NAMALWA (cell line): ENCODE results near the gene ADAMTS16.
"Not testable (repeated sequence)": the region's sequence is repeated elsewhere in the genome, so short reads cannot be mapped to it uniquely, and the experiment has no call there.

Experiments used
- DNase-seq: peaks from one replicate; pipeline ENCODE4 v3.0.0-alpha.2; 2015; ENCODE audit warnings: low spot score

The ADAMTS16 gene

DNA sequence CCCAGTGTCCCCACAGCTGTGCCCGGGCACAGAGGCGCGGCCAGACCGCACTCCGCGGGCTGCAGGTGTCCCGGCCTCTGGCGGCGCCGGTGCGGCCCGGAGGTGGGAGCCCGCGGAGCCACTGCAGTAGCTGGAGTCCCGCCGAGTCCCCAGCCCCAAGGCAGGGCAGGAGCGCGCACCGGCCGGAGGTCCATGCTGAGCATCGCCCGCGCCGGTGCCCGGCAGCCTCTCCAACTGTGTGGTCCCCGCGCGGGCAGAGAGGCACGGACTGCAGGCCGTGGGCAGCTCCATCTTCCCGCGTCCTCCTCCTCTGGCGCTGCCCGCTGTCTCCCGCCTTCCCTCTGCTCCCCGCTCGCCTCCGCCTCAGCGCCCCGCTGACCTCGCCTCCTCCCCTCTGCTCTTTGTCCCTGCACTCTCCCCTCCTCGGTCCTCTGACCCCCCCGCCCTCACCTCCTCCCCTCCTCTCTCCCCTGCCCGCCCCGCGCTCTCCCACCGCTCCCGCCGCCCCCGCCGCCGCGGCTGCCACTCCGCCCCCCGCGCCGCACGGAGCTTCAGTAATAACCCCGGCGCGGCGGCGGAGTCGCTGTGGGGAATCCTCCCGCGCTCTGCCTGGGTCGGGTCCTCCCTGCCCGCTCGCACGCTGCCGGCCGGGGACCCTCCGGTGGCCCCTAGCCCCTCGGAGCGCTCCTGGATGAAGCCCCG lies at the start of gene ADAMTS16:
TSS of gene ADAMTS16 (plus strand) at position 554 of the 702 bp plus-strand sequence. CDS start at position 692, 138 bp downstream.
- no peak for DNase-seq

DNA sequence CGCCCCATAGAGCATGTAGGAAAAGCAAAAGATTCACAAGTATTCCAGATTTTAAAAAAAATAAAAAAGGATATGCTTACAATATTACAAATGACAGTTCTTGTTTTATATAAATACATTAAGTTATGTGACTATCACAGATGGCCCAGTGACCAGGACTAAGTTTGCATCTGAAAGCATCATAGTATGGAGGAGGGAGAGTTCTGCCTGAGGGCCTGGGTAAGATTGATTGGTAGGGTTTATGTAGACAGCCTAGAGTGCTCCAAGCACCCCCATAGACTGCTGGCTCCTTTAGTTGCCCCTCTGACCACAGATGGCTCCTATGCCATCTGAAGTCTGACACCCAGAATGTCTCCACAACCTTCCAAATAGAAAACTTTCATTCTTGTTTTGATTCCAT lies 48.0 kb upstream of the ADAMTS16 start:
- DNase-seq, result no peak

DNA sequence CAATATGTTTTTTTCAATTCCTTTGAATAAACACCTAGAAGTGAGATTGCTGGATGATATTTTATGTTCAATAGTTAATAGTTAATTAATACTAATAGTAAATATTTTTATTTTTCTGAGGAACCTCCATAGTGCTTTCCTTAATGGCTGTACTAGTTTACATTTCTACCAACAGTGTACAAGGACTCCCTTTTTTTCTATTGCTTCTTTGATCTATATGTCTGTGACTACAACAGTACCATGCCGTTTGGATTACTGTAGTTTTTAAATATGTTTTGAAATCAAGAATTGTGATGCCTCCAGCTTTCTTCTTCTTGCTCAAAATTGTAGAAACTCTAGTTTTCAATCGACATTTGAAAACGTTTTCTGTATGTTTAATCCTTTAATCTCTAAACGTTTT lies 39.5 kb upstream of the ADAMTS16 start:
- DNase-seq, result no peak

GRCh38 chr5:5101676-5102075 lies 38.5 kb upstream of the ADAMTS16 start:
- no peak for DNase-seq

DNA sequence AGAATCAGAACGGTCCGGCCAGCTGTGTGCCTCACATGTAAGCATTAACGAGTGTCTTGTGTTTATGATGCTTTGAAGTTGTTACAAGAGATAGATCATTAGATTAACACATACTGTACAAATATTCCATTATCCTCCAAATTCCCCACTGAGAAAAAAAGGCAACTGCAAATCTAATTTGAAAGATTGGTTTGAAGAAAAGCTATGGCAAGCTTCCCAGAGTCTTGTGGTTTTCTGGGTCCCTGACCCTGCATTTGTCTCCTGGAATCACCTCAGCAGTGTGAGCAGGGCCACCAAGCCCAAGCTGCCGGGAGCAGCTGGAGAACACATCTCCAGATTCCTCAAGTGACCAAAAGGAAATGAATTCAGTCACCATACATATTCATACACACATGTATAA lies 36.9 kb upstream of the ADAMTS16 start:
- DNase-seq, result no peak

DNA sequence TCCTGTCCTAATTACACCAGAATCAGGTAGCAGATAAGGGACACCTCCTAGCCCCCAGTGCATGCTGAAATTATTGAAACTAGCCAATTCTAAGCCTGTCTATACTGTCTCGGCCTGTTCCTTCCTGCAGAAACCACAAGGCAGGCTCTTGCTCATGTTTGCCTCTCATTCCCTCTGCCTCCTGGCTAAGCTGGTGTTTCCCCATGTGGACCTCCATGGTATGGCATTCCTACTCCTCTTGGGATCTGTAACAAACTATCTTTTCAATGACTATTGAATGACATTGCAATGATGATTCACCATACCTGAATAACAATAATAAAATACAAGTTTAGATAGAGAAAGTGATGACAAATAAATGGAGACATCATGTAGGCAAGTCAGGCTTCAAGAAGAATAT lies 35.6 kb upstream of the ADAMTS16 start:
- DNase-seq, result no peak

GRCh38 chr5:5105531-5105930 lies 34.6 kb upstream of the ADAMTS16 start:
- no peak for DNase-seq

GRCh38 chr5:5116956-5117355 lies 23.2 kb upstream of the ADAMTS16 start:
- DNase-seq, result no peak

GRCh38 chr5:5122776-5123175 lies 17.4 kb upstream of the ADAMTS16 start:
- DNase-seq, result no peak

- no peak for DNase-seq
Measured at GRCh38 chr5:5124231-5124630, 15.9 kb upstream of the ADAMTS16 start.

DNA sequence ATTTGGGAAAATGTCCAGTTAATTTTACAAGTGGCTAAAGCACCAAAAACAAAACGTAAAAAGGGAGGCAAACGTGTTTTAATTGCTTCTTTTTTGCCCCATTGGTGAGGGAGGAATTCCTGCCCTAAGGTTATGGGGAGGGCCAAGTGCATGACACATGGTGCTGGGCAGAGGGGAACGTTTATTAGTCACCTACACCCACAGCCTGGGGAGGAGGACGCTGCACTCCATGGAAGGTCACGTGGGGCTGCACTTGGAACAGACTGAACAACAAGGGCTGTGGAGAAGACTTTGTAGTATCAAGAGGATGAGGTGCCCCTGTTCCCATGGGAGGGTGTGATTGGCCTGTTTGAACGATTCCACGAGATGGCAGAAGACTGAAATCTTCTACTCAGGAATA lies 13.7 kb upstream of the ADAMTS16 start:
- DNase-seq, result no peak

DNA sequence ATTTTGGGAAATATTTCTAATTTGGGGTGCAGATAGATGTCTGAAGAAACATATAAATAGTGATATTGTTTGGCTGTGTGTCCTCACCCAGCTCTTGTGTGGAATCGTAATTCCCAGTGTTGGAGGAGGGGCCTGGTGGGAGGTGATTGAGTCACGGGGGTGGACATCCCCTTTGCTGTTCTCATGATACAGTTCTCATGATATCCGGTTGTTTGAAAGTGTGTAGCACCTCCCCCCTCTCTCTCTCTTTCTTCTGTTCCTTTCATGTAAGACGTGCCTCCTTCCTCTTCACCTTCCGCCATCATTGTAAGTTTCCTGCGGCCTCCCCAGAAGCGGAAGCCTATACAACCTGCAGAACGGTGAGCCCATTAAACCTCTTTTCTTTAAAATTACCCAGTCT lies 11.4 kb upstream of the ADAMTS16 start:
- DNase-seq, result no peak

DNA sequence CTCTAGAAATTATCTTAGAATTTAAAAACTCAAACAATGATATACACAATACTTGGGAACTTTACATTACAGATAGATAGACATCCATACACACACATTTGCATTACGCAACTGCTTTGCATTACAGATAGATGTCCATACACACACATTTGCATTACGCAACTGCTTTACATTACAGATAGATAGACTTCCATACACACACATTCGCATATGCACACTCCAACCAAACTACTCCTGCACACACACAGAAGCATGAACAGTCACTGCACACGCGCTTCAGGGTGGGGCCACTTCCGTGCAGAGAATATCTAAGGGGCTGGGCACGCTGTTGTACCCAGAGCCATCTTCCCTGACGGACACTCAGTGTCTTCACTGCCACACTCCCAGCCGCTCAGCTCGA lies 7.9 kb upstream of the ADAMTS16 start:
- no peak for DNase-seq

DNA sequence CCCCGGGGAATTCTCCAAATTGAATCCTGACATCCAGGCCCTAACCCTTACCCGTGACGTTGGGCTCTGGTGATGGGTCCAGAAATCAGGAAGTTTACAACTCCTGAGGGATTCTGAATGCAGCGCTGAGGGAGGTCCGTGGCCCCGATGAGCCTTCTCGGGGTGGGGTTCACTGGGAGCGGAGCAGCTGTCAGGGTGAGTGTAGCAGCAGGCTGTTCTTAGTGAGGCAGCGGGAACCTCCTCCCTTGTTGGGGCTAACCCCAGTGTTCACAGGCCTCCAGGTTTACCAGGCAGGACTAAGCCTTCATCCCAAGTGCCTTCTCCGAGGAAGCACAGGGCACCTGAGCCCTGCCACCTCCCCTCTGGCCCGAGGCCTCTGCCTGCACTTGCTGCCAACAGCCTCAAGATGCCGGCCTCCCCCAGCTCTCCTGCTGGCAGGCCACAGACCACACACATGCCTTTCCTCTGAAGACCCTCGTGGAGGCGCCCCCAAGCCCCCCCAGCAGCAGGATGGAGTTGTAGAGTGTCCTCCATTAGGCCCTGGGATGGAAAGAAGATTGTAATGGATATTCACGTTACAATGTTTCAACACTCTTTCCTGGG lies 7.3 kb upstream of the ADAMTS16 start:
- DNase-seq, result no peak

GRCh38 chr5:5134107-5134506 lies 6.0 kb upstream of the ADAMTS16 start:
- DNase-seq, result no peak

DNA sequence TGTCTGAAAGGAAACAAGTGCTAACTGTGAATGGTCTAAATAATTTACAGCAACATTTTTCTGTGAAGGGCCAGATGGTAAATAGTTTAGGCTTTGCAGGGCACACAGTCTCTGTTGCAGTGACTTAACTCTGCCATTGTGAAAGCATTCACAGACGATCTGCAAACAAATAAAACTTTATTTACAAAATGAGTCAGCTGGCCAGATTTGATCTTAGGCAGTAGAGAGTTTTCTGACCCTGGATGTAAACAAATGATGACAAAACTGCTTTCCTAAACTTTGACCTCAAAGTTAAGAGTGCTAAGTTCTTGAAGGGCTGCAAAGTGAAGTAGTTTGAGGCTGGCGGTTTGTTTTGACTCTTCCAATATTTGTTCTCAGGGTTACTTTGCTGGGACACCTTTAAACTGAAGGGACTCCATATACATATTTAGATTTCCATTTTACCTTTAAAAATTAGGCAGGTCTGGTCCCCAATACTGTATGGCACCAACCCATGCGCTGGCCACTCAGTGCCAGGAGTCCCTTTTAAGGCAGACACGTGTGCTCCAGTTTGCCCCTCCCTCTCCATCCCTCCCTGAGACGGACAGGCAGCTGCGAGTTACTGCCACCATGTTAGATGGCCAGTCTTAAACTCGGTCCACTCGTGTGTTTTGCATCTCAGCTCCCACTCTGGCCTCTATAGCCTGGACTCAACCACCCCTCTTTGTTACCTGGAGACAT lies 4.0 kb upstream of the ADAMTS16 start:
- no peak for DNase-seq

DNA sequence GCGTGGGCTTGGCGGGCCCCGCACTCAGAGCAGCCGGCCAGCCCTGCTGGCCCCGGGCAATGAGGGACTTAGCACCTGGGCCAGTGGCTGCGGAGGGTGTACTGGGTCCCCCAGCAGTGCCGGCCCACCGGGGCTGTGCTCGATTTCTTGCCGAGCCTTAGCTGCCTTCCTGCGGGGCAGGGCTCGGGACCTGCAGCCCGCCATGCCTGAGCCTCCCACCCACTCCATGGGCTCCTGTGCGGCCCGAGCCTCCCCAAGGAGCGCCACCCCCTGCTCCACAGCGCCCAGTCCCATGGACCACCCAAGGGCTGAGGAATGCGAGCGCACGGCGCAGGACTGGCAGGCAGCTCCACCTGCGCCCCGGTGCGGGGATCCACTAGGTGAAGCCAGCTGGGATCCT lies 2.3 kb upstream of the ADAMTS16 start:
- DNase-seq, result not testable (repeated sequence)

- no peak for DNase-seq
Measured at GRCh38 chr5:5139336-5139776, 774 bp upstream of the ADAMTS16 start.

- no peak for DNase-seq
Measured at GRCh38 chr5:5140479-5141338, 579 bp downstream of the ADAMTS16 start.

DNA sequence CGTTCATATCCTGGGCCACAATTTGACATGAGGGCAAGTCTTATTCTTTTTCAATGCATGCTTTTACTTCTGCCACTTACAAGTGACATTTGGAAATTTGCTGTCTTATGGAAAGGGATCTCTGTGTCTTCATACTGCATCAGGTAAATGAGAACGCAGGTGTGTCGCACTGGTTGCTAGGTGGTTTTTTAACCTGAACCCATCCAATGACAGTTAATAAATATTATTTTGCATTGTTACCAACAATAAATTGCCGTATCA lies 1.1 kb downstream of the ADAMTS16 start:
- DNase-seq, result no peak

DNA sequence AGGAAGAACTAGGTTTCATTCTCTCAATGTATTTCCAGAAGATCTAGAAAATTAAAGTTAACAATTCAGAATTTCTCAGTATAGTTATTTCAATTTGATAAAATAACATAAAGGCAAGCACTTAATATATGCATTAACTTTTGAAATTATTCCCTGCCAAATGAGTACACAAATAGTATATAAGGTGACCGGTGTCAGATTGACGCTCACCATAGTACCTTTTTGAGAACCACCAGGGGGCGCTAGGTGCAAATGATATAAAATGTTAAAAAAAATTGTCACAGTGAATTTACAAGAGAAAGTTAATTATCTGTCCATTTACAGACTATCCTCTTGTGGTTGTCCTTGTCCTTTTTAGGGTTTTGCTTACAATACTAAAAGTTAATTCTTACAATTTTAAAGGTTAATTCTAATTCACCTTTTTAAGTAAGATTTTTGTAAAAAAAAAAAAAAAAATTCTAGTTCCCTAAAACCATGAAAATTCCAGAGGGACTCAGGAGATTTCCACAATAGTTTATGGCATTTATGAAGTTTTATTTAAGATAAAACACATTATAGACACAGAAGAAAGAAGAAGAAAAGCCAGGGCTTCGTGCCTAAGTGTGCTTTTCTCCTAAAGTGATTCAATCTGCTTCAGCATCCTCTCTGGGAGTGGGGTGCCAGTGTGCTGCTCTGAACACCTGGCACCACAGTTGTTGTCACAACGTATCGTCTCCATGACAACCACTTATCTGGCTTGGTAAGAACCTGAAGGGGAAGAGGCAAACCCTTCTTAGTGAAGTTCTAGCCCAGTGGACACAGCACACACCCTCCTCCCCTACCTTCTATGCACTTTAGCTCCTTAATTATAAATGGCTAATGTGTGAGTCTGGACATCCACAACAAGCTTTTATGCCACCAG lies 1.7 kb downstream of the ADAMTS16 start:
- DNase-seq, result peak; percentile 85

DNA sequence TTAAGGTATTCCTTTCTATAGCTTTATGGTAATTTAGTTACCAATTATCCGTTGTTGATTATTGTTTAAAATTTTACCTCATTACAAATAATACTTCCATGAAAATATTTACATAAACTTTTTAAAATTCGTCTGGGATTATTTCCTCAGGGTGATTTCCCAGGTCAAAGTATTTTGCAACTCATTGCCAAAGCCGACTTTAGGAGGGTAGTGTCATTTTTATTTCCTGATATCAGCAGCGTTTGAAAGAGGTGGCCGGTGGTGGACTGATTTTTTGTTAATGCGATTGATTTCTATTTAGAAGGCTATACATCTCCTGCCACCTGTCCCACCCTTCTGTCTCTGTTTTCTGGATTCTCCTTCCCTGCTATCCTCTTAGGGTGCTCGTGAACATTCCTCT lies 4.3 kb downstream of the ADAMTS16 start:
- DNase-seq, result no peak
